HEK293 (cell line): ENCODE results near the gene CDK11B.
"Not testable (repeated sequence)": the region's sequence is repeated elsewhere in the genome, so short reads cannot be mapped to it uniquely, and the experiment has no call there.

Experiments
- CTCF ChIA-PET: fragments of 350-600 bp; formaldehyde crosslinking; extraction: SDS; loops from one replicate; lab custom pipeline; 2021; ENCODE audit warnings: antibody characterized with exemption; lab: Yijun Ruan, JAX
- POLR2A ChIA-PET: fragments of 300-600 bp; formaldehyde crosslinking; extraction: SDS; loops from one replicate; lab custom pipeline; 2020; ENCODE audit warnings: antibody characterized with exemption, inconsistent platforms; lab: Yijun Ruan, JAX
- H3K27ac ChIP-seq: fragments of 200-500 bp; sonication (Bioruptor generic); 2 replicates; pipeline ENCODE4 v1.5.1; 2014; ENCODE audit warnings: low read depth, low read length, control low read depth, inconsistent platforms; ENCODE audit errors: extremely low read depth
- H3K36me3 ChIP-seq, 2 experiments: fragments of 200-500 bp in 1 of 2; sonication (Bioruptor generic) in 1 of 2; 1 replicate in 1 of 2; 2 replicates in 1 of 2; pipeline ENCODE4 v1.5.1; 2014 to 2017; ENCODE audit warnings: inconsistent platforms in 2 of 2, low read length in 2 of 2; ENCODE audit not compliant: control insufficient read depth in 2 of 2, insufficient read depth in 1 of 2
- H3K4me1 ChIP-seq: fragments of 200-500 bp; sonication (Bioruptor generic); 2 replicates; pipeline ENCODE4 v1.5.1; 2014; ENCODE audit warnings: mild to moderate bottlenecking, low read length, inconsistent platforms; ENCODE audit not compliant: control insufficient read depth, insufficient read depth
- H3K4me3 ChIP-seq: 2 replicates; pipeline ENCODE4 v1.5.1; 2011; ENCODE audit warnings: low read depth, mild to moderate bottlenecking, control low read depth, low read length, moderate library complexity
- H3K9me3 ChIP-seq: fragments of 200-500 bp; sonication (Bioruptor generic); 2 replicates; pipeline ENCODE4 v1.5.1; 2014; ENCODE audit warnings: low read depth, low read length, inconsistent platforms; ENCODE audit not compliant: control insufficient read depth, insufficient read depth
- KLF10 ChIP-seq: fragments of 450-650 bp; IDR thresholded peaks from 2 replicates; pipeline ENCODE4 v1.5.1; 2018; ENCODE audit warnings: missing biosample characterization, mild to moderate bottlenecking, missing genetic modification characterization
- KLF8 ChIP-seq: fragments of 450-650 bp; formaldehyde crosslinking; IDR thresholded peaks from 2 replicates; pipeline ENCODE4 v1.5.1; 2016; ENCODE audit warnings: missing biosample characterization, missing genetic modification characterization
- KLF9 ChIP-seq: fragments of 450-650 bp; formaldehyde crosslinking; IDR thresholded peaks from 2 replicates; pipeline ENCODE4 v1.5.1; 2016; ENCODE audit warnings: missing biosample characterization, missing genetic modification characterization, low read depth
- SP2 ChIP-seq: fragments of 450-650 bp; formaldehyde crosslinking; IDR thresholded peaks from 2 replicates; pipeline ENCODE4 v1.5.1; 2016; ENCODE audit warnings: missing biosample characterization, missing genetic modification characterization
- SP3 ChIP-seq: fragments of 450-650 bp; formaldehyde crosslinking; IDR thresholded peaks from 2 replicates; pipeline ENCODE4 v1.5.1; 2016; ENCODE audit warnings: missing biosample characterization, missing genetic modification characterization
- TCF7L2 ChIP-seq: IDR thresholded peaks from 2 replicates; pipeline ENCODE4 v1.6.1; 2011; ENCODE audit warnings: low read depth, mild to moderate bottlenecking, inconsistent platforms, low read length, moderate library complexity, borderline replicate concordance
- ZBTB8A ChIP-seq: fragments of 450-650 bp; formaldehyde crosslinking; IDR thresholded peaks from 2 replicates; pipeline ENCODE4 v1.5.1; 2016; ENCODE audit warnings: missing biosample characterization, missing genetic modification characterization
- ZFP69B ChIP-seq: fragments of 450-650 bp; formaldehyde crosslinking; IDR thresholded peaks from 2 replicates; pipeline ENCODE4 v1.5.1; 2016; ENCODE audit warnings: missing biosample characterization, missing genetic modification characterization
- ZNF341 ChIP-seq: fragments of 450-650 bp; formaldehyde crosslinking; IDR thresholded peaks from 2 replicates; pipeline ENCODE4; 2016; ENCODE audit warnings: low read depth, missing biosample characterization, missing genetic modification characterization
- ZSCAN30 ChIP-seq: fragments of 450-650 bp; IDR thresholded peaks from 2 replicates; pipeline ENCODE4 v1.5.1; 2018; ENCODE audit warnings: missing biosample characterization, mild to moderate bottlenecking, missing genetic modification characterization, moderate library complexity
- TF ChIP-seq, protein P1 (sequence below): fragments of 450-650 bp; formaldehyde crosslinking; conservative IDR thresholded peaks from 2 replicates; pipeline ENCODE4 v1.5.1; 2016; ENCODE audit warnings: low read depth, missing biosample characterization, missing genetic modification characterization
- TF ChIP-seq, protein P2 (sequence below): fragments of 450-650 bp; formaldehyde crosslinking; optimal IDR thresholded peaks from 2 replicates; pipeline ENCODE3; 2016; ENCODE audit warnings: missing biosample characterization, mild to moderate bottlenecking, missing genetic modification characterization
- TF ChIP-seq, protein P3 (sequence below): fragments of 450-650 bp; formaldehyde crosslinking; IDR thresholded peaks from 2 replicates; pipeline ENCODE4 v1.5.1; 2016; ENCODE audit warnings: missing biosample characterization, missing genetic modification characterization
- TF ChIP-seq, protein P4 (sequence below): fragments of 450-650 bp; formaldehyde crosslinking; IDR thresholded peaks from 2 replicates; pipeline ENCODE4 v1.5.1; 2016; ENCODE audit warnings: missing biosample characterization, missing genetic modification characterization
- TF ChIP-seq, protein P5 (sequence below): fragments of 450-650 bp; formaldehyde crosslinking; IDR thresholded peaks from 2 replicates; pipeline ENCODE4 v1.5.1; 2016; ENCODE audit warnings: missing biosample characterization, missing genetic modification characterization

The CDK11B gene

DNA sequence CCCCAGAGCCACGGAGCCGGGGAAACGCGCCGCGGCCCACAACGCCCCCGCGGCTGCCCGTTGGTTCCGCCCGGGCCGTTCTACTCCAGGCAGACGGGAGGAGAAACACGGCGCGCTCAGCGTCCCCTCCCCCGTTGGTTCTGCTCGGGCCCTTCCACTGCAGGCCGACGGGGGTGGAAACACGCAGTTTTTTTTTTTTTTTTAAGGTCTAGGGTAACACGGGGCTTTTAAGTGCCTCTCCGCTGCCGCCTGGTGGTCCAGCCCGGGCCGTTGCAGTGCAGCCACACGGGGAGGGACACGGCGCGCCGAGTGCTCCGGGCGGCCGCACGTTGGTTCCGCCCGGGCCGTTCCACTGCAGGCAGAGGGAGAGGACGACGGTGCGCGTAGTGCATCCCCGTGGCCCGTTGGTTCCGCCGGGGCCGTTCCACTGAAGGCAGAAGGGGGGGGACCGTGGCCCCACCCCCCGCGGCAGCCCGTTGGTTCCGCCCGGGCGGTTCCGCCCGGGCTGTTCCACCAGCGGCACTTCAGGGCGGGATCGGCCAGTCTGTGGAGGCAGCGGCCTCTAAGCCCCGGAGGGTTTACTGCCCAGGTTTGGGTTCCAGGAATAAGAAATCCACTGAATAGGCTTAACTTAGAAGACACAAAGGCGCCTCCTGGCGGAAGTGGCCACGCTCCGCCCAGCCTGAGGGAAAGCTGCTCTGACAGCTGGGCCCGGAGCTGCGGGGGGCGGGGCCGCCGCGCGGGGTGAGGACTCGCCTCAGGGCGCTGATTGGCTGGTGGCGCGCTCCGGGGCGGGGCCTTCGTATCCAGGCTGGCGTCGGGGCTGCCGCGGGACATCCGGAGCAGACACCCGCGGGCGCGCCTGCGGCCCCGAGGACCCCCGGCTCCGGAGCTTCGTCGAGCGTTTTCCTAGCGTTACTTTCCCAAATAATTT is 34.2 kb upstream of the CDK11B start, which contains the start of gene SLC35E2B:
TSS of gene SLC35E2B (minus strand) at position 82 of the 934 bp plus-strand sequence. CDS start 16,096 bp downstream, outside the sequence.
- POLR2A ChIA-PET, H3K4me1 ChIP-seq, H3K9me3 ChIP-seq, H3K36me3 ChIP-seq: not testable (repeated sequence)
- CTCF ChIA-PET, result interaction anchor here (0.7 kb wide), 1 partner anchor 20 kb away, joined by 3 read pairs; no protein-coding TSS in a partner anchor
- Histone ChIP-seq H3K27ac (peak within 1 kb of the TSS; percentile 98), H3K4me3 (peak within 1 kb of the TSS; percentile 53)
- TF ChIP-seq SP3 (tag by site-specific recombination), result 0 out of 2 replicates have a peak, but pooled peaks have one; percentile 23
- peak; percentile 50 for TF ChIP-seq SP2 (tag by site-specific recombination)
- TF ChIP-seq, protein P1, sequence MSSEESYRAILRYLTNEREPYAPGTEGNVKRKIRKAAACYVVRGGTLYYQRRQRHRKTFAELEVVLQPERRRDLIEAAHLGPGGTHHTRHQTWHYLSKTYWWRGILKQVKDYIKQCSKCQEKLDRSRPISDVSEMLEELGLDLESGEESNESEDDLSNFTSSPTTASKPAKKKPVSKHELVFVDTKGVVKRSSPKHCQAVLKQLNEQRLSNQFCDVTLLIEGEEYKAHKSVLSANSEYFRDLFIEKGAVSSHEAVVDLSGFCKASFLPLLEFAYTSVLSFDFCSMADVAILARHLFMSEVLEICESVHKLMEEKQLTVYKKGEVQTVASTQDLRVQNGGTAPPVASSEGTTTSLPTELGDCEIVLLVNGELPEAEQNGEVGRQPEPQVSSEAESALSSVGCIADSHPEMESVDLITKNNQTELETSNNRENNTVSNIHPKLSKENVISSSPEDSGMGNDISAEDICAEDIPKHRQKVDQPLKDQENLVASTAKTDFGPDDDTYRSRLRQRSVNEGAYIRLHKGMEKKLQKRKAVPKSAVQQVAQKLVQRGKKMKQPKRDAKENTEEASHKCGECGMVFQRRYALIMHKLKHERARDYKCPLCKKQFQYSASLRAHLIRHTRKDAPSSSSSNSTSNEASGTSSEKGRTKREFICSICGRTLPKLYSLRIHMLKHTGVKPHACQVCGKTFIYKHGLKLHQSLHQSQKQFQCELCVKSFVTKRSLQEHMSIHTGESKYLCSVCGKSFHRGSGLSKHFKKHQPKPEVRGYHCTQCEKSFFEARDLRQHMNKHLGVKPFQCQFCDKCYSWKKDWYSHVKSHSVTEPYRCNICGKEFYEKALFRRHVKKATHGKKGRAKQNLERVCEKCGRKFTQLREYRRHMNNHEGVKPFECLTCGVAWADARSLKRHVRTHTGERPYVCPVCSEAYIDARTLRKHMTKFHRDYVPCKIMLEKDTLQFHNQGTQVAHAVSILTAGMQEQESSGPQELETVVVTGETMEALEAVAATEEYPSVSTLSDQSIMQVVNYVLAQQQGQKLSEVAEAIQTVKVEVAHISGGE, result peak; percentile 63
- peak; percentile 47; the same call in 1 of the 2 replicates for TF ChIP-seq KLF9
- TF ChIP-seq, protein P2, sequence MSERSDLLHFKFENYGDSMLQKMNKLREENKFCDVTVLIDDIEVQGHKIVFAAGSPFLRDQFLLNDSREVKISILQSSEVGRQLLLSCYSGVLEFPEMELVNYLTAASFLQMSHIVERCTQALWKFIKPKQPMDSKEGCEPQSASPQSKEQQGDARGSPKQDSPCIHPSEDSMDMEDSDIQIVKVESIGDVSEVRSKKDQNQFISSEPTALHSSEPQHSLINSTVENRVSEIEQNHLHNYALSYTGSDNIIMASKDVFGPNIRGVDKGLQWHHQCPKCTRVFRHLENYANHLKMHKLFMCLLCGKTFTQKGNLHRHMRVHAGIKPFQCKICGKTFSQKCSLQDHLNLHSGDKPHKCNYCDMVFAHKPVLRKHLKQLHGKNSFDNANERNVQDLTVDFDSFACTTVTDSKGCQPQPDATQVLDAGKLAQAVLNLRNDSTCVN (tag by site-specific recombination), result peak; percentile 77
- peak; percentile 74 for TF ChIP-seq ZBTB8A (tag by site-specific recombination)
- peak; percentile 36; the same call in 1 of the 2 replicates for TF ChIP-seq KLF10 (tag by site-specific recombination)
- peak; percentile 83 for TF ChIP-seq KLF8 (tag by site-specific recombination)
- TF ChIP-seq, protein P3, sequence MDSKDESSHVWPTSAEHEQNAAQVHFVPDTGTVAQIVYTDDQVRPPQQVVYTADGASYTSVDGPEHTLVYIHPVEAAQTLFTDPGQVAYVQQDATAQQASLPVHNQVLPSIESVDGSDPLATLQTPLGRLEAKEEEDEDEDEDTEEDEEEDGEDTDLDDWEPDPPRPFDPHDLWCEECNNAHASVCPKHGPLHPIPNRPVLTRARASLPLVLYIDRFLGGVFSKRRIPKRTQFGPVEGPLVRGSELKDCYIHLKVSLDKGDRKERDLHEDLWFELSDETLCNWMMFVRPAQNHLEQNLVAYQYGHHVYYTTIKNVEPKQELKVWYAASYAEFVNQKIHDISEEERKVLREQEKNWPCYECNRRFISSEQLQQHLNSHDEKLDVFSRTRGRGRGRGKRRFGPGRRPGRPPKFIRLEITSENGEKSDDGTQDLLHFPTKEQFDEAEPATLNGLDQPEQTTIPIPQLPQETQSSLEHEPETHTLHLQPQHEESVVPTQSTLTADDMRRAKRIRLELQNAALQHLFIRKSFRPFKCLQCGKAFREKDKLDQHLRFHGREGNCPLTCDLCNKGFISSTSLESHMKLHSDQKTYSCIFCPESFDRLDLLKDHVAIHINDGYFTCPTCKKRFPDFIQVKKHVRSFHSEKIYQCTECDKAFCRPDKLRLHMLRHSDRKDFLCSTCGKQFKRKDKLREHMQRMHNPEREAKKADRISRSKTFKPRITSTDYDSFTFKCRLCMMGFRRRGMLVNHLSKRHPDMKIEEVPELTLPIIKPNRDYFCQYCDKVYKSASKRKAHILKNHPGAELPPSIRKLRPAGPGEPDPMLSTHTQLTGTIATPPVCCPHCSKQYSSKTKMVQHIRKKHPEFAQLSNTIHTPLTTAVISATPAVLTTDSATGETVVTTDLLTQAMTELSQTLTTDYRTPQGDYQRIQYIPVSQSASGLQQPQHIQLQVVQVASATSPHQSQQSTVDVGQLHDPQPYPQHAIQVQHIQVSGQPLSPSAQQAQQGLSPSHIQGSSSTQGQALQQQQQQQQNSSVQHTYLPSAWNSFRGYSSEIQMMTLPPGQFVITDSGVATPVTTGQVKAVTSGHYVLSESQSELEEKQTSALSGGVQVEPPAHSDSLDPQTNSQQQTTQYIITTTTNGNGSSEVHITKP (tag by site-specific recombination), result peak; percentile 93
- TF ChIP-seq, protein P4, sequence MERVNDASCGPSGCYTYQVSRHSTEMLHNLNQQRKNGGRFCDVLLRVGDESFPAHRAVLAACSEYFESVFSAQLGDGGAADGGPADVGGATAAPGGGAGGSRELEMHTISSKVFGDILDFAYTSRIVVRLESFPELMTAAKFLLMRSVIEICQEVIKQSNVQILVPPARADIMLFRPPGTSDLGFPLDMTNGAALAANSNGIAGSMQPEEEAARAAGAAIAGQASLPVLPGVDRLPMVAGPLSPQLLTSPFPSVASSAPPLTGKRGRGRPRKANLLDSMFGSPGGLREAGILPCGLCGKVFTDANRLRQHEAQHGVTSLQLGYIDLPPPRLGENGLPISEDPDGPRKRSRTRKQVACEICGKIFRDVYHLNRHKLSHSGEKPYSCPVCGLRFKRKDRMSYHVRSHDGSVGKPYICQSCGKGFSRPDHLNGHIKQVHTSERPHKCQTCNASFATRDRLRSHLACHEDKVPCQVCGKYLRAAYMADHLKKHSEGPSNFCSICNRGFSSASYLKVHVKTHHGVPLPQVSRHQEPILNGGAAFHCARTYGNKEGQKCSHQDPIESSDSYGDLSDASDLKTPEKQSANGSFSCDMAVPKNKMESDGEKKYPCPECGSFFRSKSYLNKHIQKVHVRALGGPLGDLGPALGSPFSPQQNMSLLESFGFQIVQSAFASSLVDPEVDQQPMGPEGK, result 0 out of 2 replicates have a peak, but pooled peaks have one; percentile 5
- TF ChIP-seq, protein P5, sequence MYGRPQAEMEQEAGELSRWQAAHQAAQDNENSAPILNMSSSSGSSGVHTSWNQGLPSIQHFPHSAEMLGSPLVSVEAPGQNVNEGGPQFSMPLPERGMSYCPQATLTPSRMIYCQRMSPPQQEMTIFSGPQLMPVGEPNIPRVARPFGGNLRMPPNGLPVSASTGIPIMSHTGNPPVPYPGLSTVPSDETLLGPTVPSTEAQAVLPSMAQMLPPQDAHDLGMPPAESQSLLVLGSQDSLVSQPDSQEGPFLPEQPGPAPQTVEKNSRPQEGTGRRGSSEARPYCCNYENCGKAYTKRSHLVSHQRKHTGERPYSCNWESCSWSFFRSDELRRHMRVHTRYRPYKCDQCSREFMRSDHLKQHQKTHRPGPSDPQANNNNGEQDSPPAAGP (tag by site-specific recombination), result 0 out of 2 replicates have a peak, but pooled peaks have one; percentile 32
- TF ChIP-seq TCF7L2, result peak; percentile 68; the same call in 1 of the 2 replicates
- TF ChIP-seq ZSCAN30 (tag by site-specific recombination), result peak; percentile 78
- TF ChIP-seq ZNF341 (tag by site-specific recombination), result peak; percentile 94
- TF ChIP-seq ZFP69B (tag by site-specific recombination), result peak; percentile 23; the same call in 1 of the 2 replicates
